NOMO-1 treated with DMSO at 0.1 percent for 48 hours (cell line): ENCODE data around the gene DMD.

Experiments
- DNase-seq: peaks from one replicate; lab custom pipeline; 2025; ENCODE audit not compliant: unreplicated experiment; lab: John Stamatoyannopoulos, UW

The DMD gene

GRCh38 chrX:31260351-31260750 lies 1951.0 kb downstream of the DMD start:
- no peak for DNase-seq

DNA sequence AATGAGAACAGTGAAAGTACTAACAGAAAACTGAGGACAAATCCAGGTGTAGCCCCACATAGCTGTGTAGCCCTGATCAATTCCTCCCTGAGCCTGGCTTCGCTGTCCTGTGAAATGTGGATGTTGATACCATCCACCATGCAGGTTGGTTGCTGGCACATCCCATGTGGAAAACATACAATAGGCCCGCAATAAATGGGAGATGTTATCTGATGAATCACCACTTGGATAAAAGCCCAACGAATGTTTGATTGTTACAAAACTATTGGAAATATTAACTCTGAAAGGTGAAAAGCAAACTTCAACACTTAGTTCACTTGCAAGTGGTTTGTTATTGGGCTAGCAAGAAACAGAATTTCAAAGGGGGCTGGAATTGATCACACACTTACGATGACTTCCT lies 1953.2 kb downstream of the DMD start:
- no peak for DNase-seq

DNA sequence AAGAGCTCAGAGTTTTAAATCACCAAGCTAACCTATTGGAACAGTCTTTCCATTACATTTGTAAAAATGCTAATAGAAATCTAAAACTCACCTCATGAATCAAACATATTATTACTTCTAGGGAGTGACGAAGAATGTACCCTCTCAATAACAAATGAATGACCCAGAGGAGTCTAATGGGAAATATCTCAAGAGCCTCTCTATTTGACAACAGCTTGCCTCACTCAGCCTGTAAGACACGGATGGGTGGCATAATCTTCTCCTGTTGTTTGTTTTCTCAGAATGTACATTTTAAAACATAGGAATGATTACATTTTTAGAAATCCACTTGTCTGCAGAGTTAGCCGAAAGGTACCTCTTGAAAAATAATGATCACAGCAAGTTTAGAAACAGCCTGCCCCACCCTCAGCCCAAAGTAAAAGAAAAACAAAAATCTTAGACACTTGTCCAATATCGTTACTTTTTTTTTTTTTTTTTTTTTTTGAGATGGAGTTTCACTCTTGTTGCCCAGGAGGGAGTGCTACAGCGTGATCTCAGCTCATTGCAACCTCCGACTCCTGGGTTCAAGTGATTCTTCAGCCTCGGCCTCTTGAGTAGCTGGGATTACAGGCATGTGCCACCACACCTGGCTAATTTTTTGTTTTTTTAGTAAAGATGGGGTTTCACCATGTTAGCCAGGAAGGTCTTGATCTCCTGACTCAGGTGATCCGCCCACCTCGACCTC lies 1955.9 kb downstream of the DMD start:
- no peak for DNase-seq

DNA sequence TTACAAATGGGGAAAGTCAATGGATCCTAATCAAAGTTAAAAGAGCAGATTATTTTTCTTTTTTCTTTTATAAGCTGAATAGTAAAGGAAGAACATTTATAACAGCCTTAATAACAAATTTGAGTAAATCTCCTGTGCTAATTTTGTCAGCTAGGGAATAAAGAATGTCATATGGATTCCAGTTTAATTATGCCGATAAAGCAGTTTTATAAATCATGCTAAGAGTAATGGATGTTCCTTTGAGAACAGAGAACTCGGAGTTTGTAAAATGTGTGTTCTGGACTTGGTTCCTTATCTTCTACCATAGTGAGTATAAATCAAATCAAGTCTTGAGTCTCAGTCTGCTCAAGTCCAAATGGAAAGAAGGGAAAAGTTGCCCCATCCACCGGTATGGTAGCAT lies 1959.2 kb downstream of the DMD start:
- DNase-seq = no peak

DNA sequence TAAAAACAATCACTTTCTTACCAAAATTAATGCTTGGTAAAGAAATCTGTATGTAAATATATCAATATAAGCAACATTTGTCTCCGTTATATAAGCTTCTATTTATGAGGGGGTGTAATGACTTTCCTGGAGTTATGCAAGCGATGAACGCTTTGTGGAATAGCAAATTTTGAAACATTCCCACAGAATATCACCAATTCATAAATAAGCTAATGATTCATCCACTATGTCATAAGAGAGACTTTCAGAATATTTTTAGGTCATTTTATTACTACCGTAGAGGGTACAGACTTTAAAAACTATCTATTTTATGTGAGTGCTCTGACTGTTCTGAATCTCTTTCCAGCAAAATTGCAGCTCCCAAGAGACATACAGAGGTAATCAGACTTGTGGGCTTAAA lies 1960.0 kb downstream of the DMD start:
- DNase-seq = no peak

- no peak for DNase-seq
Observed at GRCh38 chrX:31245714-31246113, 1965.6 kb downstream of the DMD start.

DNA sequence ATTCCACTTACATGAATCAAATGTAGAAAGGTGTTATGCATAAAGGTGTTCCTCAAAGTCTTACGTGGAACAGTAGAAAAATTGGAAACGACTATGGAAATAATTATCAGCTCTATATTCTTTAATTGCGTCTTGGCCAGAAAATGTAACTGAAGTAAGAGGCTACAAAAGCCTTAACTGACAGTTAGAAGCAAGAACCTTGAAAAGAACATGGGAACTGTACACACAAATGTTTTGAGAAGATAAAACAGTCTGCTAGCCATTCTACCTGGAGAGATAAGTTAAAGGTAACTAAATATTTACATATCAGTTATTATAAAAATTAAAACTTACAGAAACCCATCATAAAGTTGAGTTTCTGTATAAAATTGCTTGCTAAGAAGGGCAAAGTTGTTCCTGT lies 1967.5 kb downstream of the DMD start:
- DNase-seq = no peak

GRCh38 chrX:31240982-31241381 lies 1970.4 kb downstream of the DMD start:
- peak; percentile 19 for DNase-seq

DNA sequence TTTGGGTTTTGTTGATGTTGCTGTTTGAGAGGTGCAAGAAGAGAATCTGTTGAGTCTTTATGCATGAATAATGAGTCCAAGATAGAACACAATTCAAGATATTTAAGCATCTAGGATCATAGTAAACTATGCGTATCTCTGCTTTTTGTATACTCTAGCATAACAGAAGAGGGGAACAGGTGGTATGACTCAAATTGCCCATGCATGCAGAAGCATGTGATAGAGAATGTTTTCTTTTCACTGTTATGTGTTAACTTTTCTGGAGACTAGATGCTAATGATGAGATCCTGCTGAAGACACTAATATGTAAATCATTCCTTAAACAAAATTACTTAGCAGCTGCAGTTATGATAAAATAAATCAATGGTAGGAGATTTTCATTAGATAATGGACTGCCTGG lies 1974.2 kb downstream of the DMD start:
- no peak for DNase-seq

DNA sequence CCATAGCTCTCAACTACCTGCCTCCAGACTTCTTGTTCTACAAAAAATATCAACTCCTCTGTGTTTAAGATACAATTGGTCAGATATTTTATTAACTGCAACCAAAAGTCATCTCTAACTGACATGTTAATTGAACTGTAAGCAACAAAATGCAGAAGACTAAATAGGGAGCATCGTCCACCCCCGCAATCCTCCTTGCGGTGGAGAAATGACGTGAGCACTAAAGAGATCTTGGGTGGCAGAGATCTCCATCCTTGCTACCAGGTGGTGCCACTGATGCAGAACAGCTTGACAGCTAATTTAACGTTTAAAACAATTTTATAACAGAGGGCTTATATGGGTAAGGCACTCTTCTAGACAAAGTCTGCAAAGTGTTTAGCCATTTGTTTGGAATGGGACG lies 1975.1 kb downstream of the DMD start:
- no peak for DNase-seq

DNA sequence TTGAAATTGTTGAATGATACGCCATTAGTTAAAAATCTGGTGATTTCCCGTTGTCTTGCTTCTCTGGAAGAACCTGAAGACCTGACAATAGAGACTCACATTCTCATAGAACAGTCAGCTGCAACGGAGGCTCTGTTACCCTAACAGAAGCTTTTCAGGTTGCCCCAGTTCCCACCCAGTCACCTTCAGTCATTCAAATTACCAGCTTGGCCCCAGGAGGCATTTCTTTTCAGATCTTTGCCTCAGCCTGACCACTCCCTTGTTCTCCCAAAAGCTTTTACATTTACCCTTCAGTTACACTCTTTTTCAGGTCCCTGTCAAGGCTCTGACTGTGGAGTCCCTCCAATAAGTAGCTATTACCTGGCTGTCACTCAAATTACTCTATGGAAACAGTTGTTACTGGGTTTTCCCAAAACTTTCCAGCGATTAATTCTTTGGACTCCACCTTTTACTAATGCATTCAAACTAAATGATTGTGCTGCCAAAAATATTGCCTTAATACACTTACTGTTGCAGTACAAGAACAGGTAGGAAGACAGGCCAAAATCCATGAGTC lies 1977.3 kb downstream of the DMD start:
- no peak for DNase-seq

DNA sequence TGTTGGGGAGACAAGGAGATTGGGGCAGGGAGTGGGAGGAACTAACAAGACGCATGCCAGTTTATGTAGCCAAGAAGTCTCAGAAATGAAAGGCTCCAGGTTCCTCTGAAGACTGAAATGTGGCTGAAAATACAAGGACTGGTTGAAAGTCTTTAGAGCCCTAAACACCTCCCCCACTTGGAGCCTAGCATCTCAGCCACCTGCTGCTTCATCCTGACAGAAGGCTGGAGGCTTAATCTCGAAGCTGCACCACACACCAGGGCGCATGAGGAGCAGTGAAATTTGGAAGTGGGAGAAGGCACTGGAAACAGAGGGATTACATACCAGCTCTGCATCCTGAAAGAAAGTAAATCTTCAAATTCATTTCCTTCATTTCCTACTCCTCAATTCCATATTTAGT lies 1978.8 kb downstream of the DMD start:
- no peak for DNase-seq

DNA sequence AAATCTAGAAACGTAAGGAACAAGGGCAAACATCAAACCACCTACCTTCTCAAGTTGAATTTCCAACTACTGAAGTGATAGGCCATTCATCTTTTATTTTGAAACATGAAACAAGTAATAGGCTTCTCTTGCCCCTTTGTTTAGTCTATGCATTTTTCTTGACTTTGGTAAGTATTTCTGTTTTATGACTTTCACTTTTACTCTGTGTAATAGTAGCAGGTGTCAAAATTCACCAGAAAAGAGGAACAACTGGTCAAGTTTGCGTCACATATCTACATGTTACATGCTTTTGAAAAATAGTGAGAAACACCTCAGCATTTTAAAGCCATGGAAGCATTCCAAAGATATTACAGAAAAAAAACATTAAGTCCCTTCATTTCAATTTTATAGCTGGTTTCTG lies 1982.4 kb downstream of the DMD start:
- peak; percentile 88 for DNase-seq

- DNase-seq = no peak
Observed at GRCh38 chrX:31228415-31228832, 1982.9 kb downstream of the DMD start.

GRCh38 chrX:31227250-31227649 lies 1984.1 kb downstream of the DMD start:
- DNase-seq = no peak

GRCh38 chrX:31225819-31226218 lies 1985.5 kb downstream of the DMD start:
- DNase-seq = no peak

DNA sequence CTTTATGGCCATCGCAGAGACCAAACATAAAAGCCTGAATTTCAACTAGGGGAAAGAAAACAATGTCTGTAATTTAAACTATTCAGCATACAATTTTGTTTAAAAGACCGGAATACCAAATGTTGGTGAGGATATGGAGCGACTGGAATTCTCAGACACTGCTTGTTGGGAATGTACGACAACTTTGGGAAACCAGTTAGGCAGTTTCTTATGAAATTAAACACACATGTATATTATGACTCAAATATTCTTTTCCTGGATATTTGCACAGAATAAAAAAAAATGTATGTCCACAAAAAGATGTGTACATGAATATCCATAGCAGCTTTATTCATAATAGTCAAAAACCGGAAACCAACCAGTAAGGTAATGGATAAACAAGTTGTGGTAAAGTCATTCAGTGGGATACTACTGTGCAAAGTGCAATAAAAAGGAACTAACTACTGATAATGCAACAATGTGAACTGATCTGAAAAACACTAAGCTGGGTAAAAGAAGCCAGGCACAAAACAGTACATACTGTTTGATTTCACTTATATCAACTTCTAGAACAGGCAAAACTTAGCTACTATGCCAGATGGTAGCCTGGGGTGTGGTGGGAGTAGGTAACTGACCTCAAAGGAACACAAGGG lies 1986.9 kb downstream of the DMD start:
- DNase-seq = peak; percentile 22

- peak; percentile 73 for DNase-seq
Observed at GRCh38 chrX:31223817-31224216, 1987.5 kb downstream of the DMD start.

GRCh38 chrX:31222946-31223345 lies 1988.4 kb downstream of the DMD start:
- DNase-seq = no peak

GRCh38 chrX:31219174-31219573 lies 1992.2 kb downstream of the DMD start:
- no peak for DNase-seq

GRCh38 chrX:31217084-31217483 lies 1994.3 kb downstream of the DMD start:
- DNase-seq = peak; percentile 55

DNA sequence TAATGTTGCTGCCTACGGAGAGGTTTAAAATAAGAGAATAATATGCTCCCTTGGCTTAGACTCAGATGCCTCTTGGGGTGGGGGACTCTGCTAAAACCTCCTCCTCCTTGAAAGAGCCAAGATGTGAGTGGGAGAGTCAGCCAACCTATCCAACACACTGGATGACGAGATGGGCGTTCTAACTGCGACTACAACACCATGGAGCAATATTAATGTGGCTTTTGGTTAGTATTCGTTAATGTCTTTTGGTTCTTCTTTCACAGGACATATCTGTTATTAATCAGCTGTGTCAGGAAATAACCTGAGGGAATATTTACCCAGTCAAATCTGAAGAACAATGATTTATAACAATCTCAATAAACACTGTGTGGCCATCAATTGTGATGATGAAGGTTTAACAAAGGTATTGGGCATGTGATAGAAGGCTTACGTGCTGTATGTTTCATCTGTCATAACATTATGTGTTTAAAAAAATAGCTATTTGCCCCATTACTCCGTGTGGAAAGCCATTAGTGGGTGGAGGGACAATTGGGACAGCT lies 1996.0 kb downstream of the DMD start:
- no peak for DNase-seq
